HFF-Myc (cell line): ENCODE data around the gene A4GNT.
"Not testable (repeated sequence)": the region's sequence is repeated elsewhere in the genome, so short reads cannot be mapped to it uniquely, and the experiment has no call there.

ENCODE experiments used
- DNase-seq: peaks from one replicate; pipeline ENCODE4 v3.0.0-alpha.2; 2011; ENCODE audit warnings: low read depth; ENCODE audit errors: extremely low read depth
- H3K4me3 ChIP-seq: replicated peaks from 2 replicates; pipeline ENCODE4 v1.5.1; 2011; ENCODE audit warnings: low read depth, mild to moderate bottlenecking, control low read depth, low read length
- CTCF ChIP-seq: IDR thresholded peaks from 2 replicates; pipeline ENCODE4 v1.5.1; 2012; ENCODE audit warnings: mild to moderate bottlenecking, low read depth, low read length, control low read depth; ENCODE audit errors: missing control alignments

A4GNT gene

DNA sequence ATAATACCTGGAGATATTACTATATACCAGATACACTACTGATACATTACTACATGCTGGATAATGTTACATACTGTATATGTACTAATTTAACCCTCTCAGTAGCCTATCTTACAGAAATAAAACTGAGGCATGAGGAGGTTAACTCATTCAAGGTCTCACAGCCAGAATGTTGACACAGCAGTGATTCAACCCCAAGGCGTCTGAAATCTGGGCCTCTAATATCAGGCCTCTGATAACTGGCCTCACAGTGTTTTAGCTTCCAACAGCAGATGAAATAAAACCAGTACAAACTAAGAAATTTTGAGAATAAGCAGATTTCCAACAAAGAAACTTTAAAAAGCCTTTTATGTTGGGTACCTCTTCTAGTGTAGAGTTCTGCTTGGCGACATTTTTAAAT is 40.2 kb downstream of the A4GNT start:
- TF ChIP-seq CTCF = no peak
- no peak overlapping the region for H3K4me3 ChIP-seq
- DNase-seq = no peak

DNA sequence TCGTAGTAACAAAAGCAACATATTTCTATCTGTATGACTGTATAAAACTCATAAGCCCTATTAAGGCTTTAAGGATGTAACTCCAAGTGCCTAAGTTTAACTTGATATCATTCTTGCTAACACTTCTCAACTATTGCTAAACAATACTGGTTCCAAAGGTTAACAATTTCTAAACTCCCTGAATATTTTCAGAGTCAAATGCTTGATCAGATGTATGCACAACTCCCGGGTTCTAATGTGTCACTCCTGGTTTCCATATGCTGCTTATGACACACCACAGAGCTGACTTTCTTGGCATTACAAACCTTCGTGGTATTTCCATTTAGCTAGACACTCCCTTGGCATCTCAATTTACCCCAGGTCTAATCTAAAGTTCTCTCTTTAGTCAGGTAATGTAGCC is 43.1 kb downstream of the A4GNT start:
- no peak for DNase-seq
- no peak for TF ChIP-seq CTCF
- no peak overlapping the region for H3K4me3 ChIP-seq

GRCh38 chr3:138085745-138086144 is 46.4 kb downstream of the A4GNT start:
- not testable (repeated sequence) for H3K4me3 ChIP-seq, DNase-seq

DNA sequence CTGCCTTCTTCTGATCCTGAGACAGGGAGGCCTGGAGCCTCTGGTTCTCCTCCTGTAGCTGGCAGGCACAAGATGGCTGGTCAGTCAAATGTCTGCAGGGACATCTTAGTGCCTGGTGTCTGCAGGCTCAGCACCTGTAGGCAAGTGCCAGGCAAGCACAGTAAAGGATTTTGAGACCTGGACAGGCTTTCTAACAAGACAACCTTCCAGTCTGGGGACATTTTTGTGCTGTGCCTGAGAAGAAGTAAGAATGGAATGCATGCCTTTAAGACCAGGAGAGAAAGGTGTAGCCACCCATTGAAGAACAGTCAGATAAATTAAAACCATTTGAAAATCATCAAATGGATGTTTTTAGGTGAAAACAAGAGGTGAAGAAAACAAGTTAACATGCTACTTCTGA is 48.0 kb downstream of the A4GNT start:
- H3K4me3 ChIP-seq = no peak overlapping the region
- TF ChIP-seq CTCF = no peak
- no peak for DNase-seq

GRCh38 chr3:138082992-138083386 is 49.2 kb downstream of the A4GNT start:
- TF ChIP-seq CTCF = no peak
- no peak for DNase-seq
- no peak overlapping the region for H3K4me3 ChIP-seq

DNA sequence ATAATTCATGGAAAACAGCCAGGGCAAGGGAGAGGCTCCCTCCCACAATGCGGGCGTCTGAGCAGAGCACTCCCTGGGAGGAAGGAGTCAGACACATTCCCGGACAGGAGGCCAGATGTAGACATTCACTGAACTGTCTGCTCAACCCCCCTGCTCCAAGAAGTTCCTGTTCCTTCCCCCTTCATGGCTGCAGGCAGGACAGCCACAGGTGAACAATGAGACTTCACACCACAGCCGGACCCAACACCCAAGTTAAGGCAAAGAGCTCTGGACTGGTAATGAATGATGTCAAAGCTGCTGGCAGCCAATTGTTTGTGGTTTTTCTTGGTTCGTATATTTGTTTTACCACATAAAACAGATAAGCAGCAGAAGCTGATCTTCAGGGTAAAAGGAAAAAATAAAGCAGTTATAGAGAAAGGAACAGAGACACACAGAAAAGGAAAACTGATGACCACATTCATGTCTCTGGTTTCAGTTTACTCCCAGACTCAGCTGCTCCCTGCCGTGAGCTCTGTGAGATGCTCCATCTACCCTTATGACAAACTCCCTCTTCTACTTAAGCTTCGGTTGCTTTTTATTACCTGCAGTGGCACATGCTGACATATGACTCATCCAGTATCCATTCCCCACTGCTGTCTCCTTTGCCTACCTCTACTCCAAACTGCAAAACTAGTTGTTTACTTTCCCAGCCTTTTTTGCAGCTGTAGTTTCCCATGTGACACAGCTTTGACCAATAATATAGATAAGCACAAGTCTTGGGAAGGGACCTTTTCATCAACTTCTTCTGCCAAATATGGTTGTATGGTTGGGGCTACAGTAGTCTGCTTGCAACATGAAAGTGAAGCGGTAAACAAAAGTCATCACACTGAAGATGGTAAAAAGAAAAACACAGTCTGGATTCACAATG is 49.9 kb downstream of the A4GNT start:
- peak; percentile 83 for DNase-seq
- no peak for TF ChIP-seq CTCF
- H3K4me3 ChIP-seq = peak overlapping the region; percentile 19

GRCh38 chr3:138081371-138082084 is 50.7 kb downstream of the A4GNT start:
- no peak for DNase-seq
- peak overlapping the region; percentile 19 for H3K4me3 ChIP-seq

More at GRCh38 chr3:138081371-138082084, 50.7 kb downstream of the A4GNT start:
- no peak for TF ChIP-seq CTCF
